K562 (cell line): ENCODE results near the gene TCP11X2. TPM values are rescaled to one million over a fixed set of nuclear protein-coding genes. Genes with fewer than 3 reads are reported as not detected.

ENCODE experiments used
- polyA plus RNA-seq, 8 experiments: library from polyadenylated mRNA; depleted of rRNA in 4 of 8; stranded (reverse) in 5 of 8; unstranded in 3 of 8; fragments of >200 nt; fragmentation: Nextera tagmentation in 2 of 8; fragmentation: Illumina TruSeq in 1 of 8; extraction: Ambion mirVana in 2 of 8; extraction: Trizol in 1 of 8; gene quantifications; 2 replicates each; pipeline versions ENCODE4 v1.2.1 to v1.2.3, GENCODE V29; 2011 to 2014; ENCODE audit warnings: inconsistent platforms in 1 of 8, missing spikeins in 1 of 8
- total RNA-seq, 7 experiments: library from RNA; depleted of rRNA in 6 of 7; stranded (reverse); fragments of >200 nt in 6 of 7; fragmentation: Illumina TruSeq in 2 of 7; extraction: Trizol in 2 of 7; gene quantifications; 2 replicates each; pipeline versions ENCODE4 v1.2.1 to v1.2.3, GENCODE V29; 2011 to 2021; ENCODE audit warnings: low replicate concordance in 1 of 7

TCP11X2 gene
- total and polyA plus RNA-seq, 9 of the 15 experiments (the other 6 are each of a cell fraction or from before 2014, with no cell fraction given), result not detected

Other genes starting within 250 kb of the TCP11X2 start
- gene NXF2, start 224.6 kb downstream of the TCP11X2 start, total RNA-seq (2014; rRNA removed), result 3.6 and 3.9 TPM in 2 replicates
- gene NXF2, start 224.6 kb downstream of the TCP11X2 start, total RNA-seq (2014; rRNA removed; fragmentation: Illumina TruSeq; extraction: Trizol), result 1.9 and 4.1 TPM in 2 replicates
- gene NXF2, start 224.6 kb downstream of the TCP11X2 start, total RNA-seq (2015; rRNA removed; fragmentation: Illumina TruSeq; extraction: Trizol), result 3.9 and 4.9 TPM in 2 replicates
- 0.31 TPM in 1 of 2 replicates, not detected in the other for gene NXF2, start 224.6 kb downstream of the TCP11X2 start, total RNA-seq (2021)
- gene NXF2, start 224.6 kb downstream of the TCP11X2 start, polyA plus RNA-seq (2011; rRNA removed), result 0.13 and 0.64 TPM in 2 replicates
- 4.6 and 7.9 TPM in 2 replicates for gene NXF2, start 224.6 kb downstream of the TCP11X2 start, polyA plus RNA-seq (2014; fragmentation: Illumina TruSeq; extraction: Trizol)
- 1 to 10 TPM; 2.3 to 4.0 TPM for gene NXF2, start 224.6 kb downstream of the TCP11X2 start, polyA plus RNA-seq (2014; fragmentation: Nextera tagmentation; extraction: Ambion mirVana)
- 9.8 and 13.2 TPM in 2 replicates for gene NXF2, start 224.6 kb downstream of the TCP11X2 start, polyA plus RNA-seq (2014; rRNA removed)
- gene NXF2B, start 31.8 kb downstream of the TCP11X2 start, total RNA-seq (2014; rRNA removed), result 1.7 and 3.4 TPM in 2 replicates
- 6.4 and 7.1 TPM in 2 replicates for gene NXF2B, start 31.8 kb downstream of the TCP11X2 start, total RNA-seq (2014; rRNA removed; fragmentation: Illumina TruSeq; extraction: Trizol)
- gene NXF2B, start 31.8 kb downstream of the TCP11X2 start, total RNA-seq (2015; rRNA removed; fragmentation: Illumina TruSeq; extraction: Trizol), result 4.7 and 5.8 TPM in 2 replicates
- gene NXF2B, start 31.8 kb downstream of the TCP11X2 start, total RNA-seq (2021), result 7.7 and 8.0 TPM in 2 replicates
- 0.91 and 0.93 TPM in 2 replicates for gene NXF2B, start 31.8 kb downstream of the TCP11X2 start, polyA plus RNA-seq (2011; rRNA removed)
- 5.5 and 5.8 TPM in 2 replicates for gene NXF2B, start 31.8 kb downstream of the TCP11X2 start, polyA plus RNA-seq (2014; fragmentation: Illumina TruSeq; extraction: Trizol)
- gene NXF2B, start 31.8 kb downstream of the TCP11X2 start, polyA plus RNA-seq (2014; fragmentation: Nextera tagmentation; extraction: Ambion mirVana), result 10 to 100 TPM in 1 of 2 experiments, 1 to 10 TPM in 1; 7.8 to 16.1 TPM
- 0.80 and 1.8 TPM in 2 replicates for gene NXF2B, start 31.8 kb downstream of the TCP11X2 start, polyA plus RNA-seq (2014; rRNA removed)
- gene TMSB15A, start 44.9 kb upstream of the TCP11X2 start, total RNA-seq (2014; rRNA removed), result 0.49 and 1.1 TPM in 2 replicates
- 0.91 and 1.2 TPM in 2 replicates for gene TMSB15A, start 44.9 kb upstream of the TCP11X2 start, total RNA-seq (2014; rRNA removed; fragmentation: Illumina TruSeq; extraction: Trizol)
- 0.54 and 0.87 TPM in 2 replicates for gene TMSB15A, start 44.9 kb upstream of the TCP11X2 start, total RNA-seq (2015; rRNA removed; fragmentation: Illumina TruSeq; extraction: Trizol)
- gene TMSB15A, start 44.9 kb upstream of the TCP11X2 start, total RNA-seq (2021), result 0.49 TPM in 1 of 2 replicates, not detected in the other
- gene TMSB15A, start 44.9 kb upstream of the TCP11X2 start, polyA plus RNA-seq (2011; rRNA removed), result 0.61 and 1.6 TPM in 2 replicates
- 0.78 and 1.1 TPM in 2 replicates for gene TMSB15A, start 44.9 kb upstream of the TCP11X2 start, polyA plus RNA-seq (2014; fragmentation: Illumina TruSeq; extraction: Trizol)
- 1 to 10 TPM; 1.2 to 1.6 TPM for gene TMSB15A, start 44.9 kb upstream of the TCP11X2 start, polyA plus RNA-seq (2014; fragmentation: Nextera tagmentation; extraction: Ambion mirVana)
- 0.39 and 0.85 TPM in 2 replicates for gene TMSB15A, start 44.9 kb upstream of the TCP11X2 start, polyA plus RNA-seq (2014; rRNA removed)
- 19.8 and 22.6 TPM in 2 replicates for gene ARMCX5, start 127.7 kb upstream of the TCP11X2 start, total RNA-seq (2014; rRNA removed)
- gene ARMCX5, start 127.7 kb upstream of the TCP11X2 start, total RNA-seq (2014; rRNA removed; fragmentation: Illumina TruSeq; extraction: Trizol), result 18.2 and 19.3 TPM in 2 replicates
- 15.6 and 16.1 TPM in 2 replicates for gene ARMCX5, start 127.7 kb upstream of the TCP11X2 start, total RNA-seq (2015; rRNA removed; fragmentation: Illumina TruSeq; extraction: Trizol)
- 13.4 TPM in 2 replicates for gene ARMCX5, start 127.7 kb upstream of the TCP11X2 start, total RNA-seq (2021)
- 10.4 and 17.3 TPM in 2 replicates for gene ARMCX5, start 127.7 kb upstream of the TCP11X2 start, polyA plus RNA-seq (2011; rRNA removed)
- gene ARMCX5, start 127.7 kb upstream of the TCP11X2 start, polyA plus RNA-seq (2014; fragmentation: Illumina TruSeq; extraction: Trizol), result 19.9 and 22.9 TPM in 2 replicates
- 10 to 100 TPM; 17.3 to 29.4 TPM for gene ARMCX5, start 127.7 kb upstream of the TCP11X2 start, polyA plus RNA-seq (2014; fragmentation: Nextera tagmentation; extraction: Ambion mirVana)
- 15.1 and 17.4 TPM in 2 replicates for gene ARMCX5, start 127.7 kb upstream of the TCP11X2 start, polyA plus RNA-seq (2014; rRNA removed)
- gene GPRASP1, start 179.7 kb upstream of the TCP11X2 start, total RNA-seq (2014; rRNA removed), result 0.23 and 0.29 TPM in 2 replicates
- 0.55 and 0.57 TPM in 2 replicates for gene GPRASP1, start 179.7 kb upstream of the TCP11X2 start, total RNA-seq (2014; rRNA removed; fragmentation: Illumina TruSeq; extraction: Trizol)
- 0.49 and 0.94 TPM in 2 replicates for gene GPRASP1, start 179.7 kb upstream of the TCP11X2 start, total RNA-seq (2015; rRNA removed; fragmentation: Illumina TruSeq; extraction: Trizol)
- gene GPRASP1, start 179.7 kb upstream of the TCP11X2 start, total RNA-seq (2021), result 0.29 and 0.38 TPM in 2 replicates
- 0.14 and 0.20 TPM in 2 replicates for gene GPRASP1, start 179.7 kb upstream of the TCP11X2 start, polyA plus RNA-seq (2011; rRNA removed)
- 0.18 and 0.24 TPM in 2 replicates for gene GPRASP1, start 179.7 kb upstream of the TCP11X2 start, polyA plus RNA-seq (2014; fragmentation: Illumina TruSeq; extraction: Trizol)
- gene GPRASP1, start 179.7 kb upstream of the TCP11X2 start, polyA plus RNA-seq (2014; fragmentation: Nextera tagmentation; extraction: Ambion mirVana), result under 1 TPM; 0.01 to 0.10 TPM
- gene GPRASP1, start 179.7 kb upstream of the TCP11X2 start, polyA plus RNA-seq (2014; rRNA removed), result 0.16 and 0.40 TPM in 2 replicates
- gene GPRASP2, start 240.6 kb upstream of the TCP11X2 start, total RNA-seq (2014; rRNA removed), result 2.1 and 2.7 TPM in 2 replicates
- gene GPRASP2, start 240.6 kb upstream of the TCP11X2 start, total RNA-seq (2014; rRNA removed; fragmentation: Illumina TruSeq; extraction: Trizol), result 3.3 TPM in 2 replicates
- gene GPRASP2, start 240.6 kb upstream of the TCP11X2 start, total RNA-seq (2015; rRNA removed; fragmentation: Illumina TruSeq; extraction: Trizol), result 2.6 and 3.0 TPM in 2 replicates
- 1.7 and 2.2 TPM in 2 replicates for gene GPRASP2, start 240.6 kb upstream of the TCP11X2 start, total RNA-seq (2021)
- 0.61 and 1.6 TPM in 2 replicates for gene GPRASP2, start 240.6 kb upstream of the TCP11X2 start, polyA plus RNA-seq (2011; rRNA removed)
- gene GPRASP2, start 240.6 kb upstream of the TCP11X2 start, polyA plus RNA-seq (2014; fragmentation: Illumina TruSeq; extraction: Trizol), result 2.3 TPM in 2 replicates
- gene GPRASP2, start 240.6 kb upstream of the TCP11X2 start, polyA plus RNA-seq (2014; fragmentation: Nextera tagmentation; extraction: Ambion mirVana), result 1 to 10 TPM; 1.2 to 1.6 TPM
- gene GPRASP2, start 240.6 kb upstream of the TCP11X2 start, polyA plus RNA-seq (2014; rRNA removed), result 1.4 and 2.4 TPM in 2 replicates
- gene GPRASP3, start 248.9 kb upstream of the TCP11X2 start, total RNA-seq (2014; rRNA removed), result 0.50 and 0.78 TPM in 2 replicates
- gene GPRASP3, start 248.9 kb upstream of the TCP11X2 start, total RNA-seq (2014; rRNA removed; fragmentation: Illumina TruSeq; extraction: Trizol), result 1.3 and 1.5 TPM in 2 replicates
- 1.4 and 1.9 TPM in 2 replicates for gene GPRASP3, start 248.9 kb upstream of the TCP11X2 start, total RNA-seq (2015; rRNA removed; fragmentation: Illumina TruSeq; extraction: Trizol)
- gene GPRASP3, start 248.9 kb upstream of the TCP11X2 start, total RNA-seq (2021), result 1.1 and 1.8 TPM in 2 replicates
- gene GPRASP3, start 248.9 kb upstream of the TCP11X2 start, polyA plus RNA-seq (2011; rRNA removed), result 0.24 and 0.96 TPM in 2 replicates
- 1.1 and 1.2 TPM in 2 replicates for gene GPRASP3, start 248.9 kb upstream of the TCP11X2 start, polyA plus RNA-seq (2014; fragmentation: Illumina TruSeq; extraction: Trizol)
- gene GPRASP3, start 248.9 kb upstream of the TCP11X2 start, polyA plus RNA-seq (2014; fragmentation: Nextera tagmentation; extraction: Ambion mirVana), result 1 to 10 TPM in 1 of 2 experiments, under 1 TPM in 1; 0.63 to 1.1 TPM
- 0.66 and 0.77 TPM in 2 replicates for gene GPRASP3, start 248.9 kb upstream of the TCP11X2 start, polyA plus RNA-seq (2014; rRNA removed)